ENCODE measurements around the gene RNF125. TPM values are rescaled to one million over a fixed set of nuclear protein-coding genes. Genes with fewer than 3 reads are reported as not detected.

RNF125 gene
- total and polyA plus RNA-seq, 12 donors, result 0.92 to 7.7 (median 2.8) TPM

DNA sequence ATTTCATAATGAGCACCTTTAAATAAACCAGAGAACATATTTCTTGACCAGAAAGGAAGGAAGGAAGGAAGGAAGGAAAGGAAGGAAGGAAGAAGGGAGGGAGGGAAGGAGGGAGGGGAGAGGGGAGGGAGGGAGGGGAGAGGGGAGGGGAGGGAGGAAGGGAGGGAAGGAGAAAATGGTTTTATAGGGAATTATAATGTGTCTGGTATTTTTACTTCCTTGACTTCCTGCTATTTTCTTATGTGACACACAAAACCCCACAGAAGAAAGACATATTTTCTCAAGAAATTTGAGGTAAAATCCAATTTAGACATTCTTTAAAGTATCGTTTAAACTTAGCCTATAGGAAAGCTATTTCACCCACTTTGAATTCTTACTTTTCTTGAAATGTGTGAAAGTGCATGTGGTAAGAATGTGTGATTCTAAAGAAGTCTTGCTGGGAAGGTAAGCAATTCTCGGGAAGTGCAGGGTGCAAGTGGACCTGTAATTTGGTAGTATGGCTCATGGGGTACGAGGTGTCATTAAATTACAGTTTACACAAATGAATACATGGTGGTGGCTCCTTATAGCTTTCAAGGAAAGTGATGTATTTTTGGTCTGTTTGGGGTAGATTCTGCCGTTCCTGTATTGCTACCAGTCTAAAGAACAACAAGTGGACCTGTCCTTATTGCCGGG, 18.0 kb downstream of the RNF125 start:
- no peaks in the 10 kb centered on the region for H3K27me3 ChIP-seq
- intact Hi-C loops (cut with DNase I), result no loop called here
- H3K27ac ChIP-seq, result no peak overlapping the region
- H3K36me3 ChIP-seq, result peaks cover 0 to 23% (median 0%) of the 10 kb centered on the region in 9 donors
- WGBS, 2 donors, result 91 to 95% methylated on average over 5 of the region's 5 CpGs
- TF ChIP-seq, protein P1, sequence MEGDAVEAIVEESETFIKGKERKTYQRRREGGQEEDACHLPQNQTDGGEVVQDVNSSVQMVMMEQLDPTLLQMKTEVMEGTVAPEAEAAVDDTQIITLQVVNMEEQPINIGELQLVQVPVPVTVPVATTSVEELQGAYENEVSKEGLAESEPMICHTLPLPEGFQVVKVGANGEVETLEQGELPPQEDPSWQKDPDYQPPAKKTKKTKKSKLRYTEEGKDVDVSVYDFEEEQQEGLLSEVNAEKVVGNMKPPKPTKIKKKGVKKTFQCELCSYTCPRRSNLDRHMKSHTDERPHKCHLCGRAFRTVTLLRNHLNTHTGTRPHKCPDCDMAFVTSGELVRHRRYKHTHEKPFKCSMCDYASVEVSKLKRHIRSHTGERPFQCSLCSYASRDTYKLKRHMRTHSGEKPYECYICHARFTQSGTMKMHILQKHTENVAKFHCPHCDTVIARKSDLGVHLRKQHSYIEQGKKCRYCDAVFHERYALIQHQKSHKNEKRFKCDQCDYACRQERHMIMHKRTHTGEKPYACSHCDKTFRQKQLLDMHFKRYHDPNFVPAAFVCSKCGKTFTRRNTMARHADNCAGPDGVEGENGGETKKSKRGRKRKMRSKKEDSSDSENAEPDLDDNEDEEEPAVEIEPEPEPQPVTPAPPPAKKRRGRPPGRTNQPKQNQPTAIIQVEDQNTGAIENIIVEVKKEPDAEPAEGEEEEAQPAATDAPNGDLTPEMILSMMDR (IDR thresholded peaks at IDR 0.05), result no peak
- H3K4me1 ChIP-seq, result peaks cover 0 to 32% (median 0%) of the 10 kb centered on the region in 9 donors
- ATAC-seq (no peak), DNase-seq (no peak)
- no peak overlapping the region for H3K4me3 ChIP-seq
- no peaks in the 10 kb centered on the region for H3K9me3 ChIP-seq

DNA sequence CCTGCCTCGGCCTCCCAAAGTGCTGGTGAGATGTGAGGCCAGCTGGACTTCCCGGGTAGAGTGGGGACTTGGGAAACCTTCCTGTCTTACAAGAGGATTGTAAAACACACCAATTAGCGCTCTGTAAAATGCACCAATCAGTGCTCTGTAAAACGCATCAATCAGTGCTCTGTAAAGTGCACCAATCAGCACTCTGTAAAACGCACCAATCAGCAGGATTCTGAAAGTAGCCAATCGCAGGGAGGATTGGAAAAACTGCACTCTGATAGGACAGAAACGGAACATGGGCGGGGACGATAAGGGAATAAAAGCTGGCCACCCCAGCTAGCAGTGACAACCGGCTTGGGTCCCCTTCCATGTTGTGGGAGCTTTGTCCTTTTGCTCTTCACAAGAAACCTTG, 19.0 kb downstream of the RNF125 start:
- Histone ChIP-seq H3K9me3 (no peaks in the 10 kb centered on the region), H3K27me3 (no peaks in the 10 kb centered on the region), H3K36me3 (peaks cover 0 to 29% (median 0%) of the 10 kb centered on the region in 9 donors), H3K4me1 (peaks cover 0 to 42% (median 0%) of the 10 kb centered on the region in 9 donors), H3K4me3 (no peak overlapping the region), H3K27ac (no peak overlapping the region)
- ATAC-seq (no peak), DNase-seq (no peak)
- TF ChIP-seq, protein P1 (IDR thresholded peaks at IDR 0.05), result no peak
- intact Hi-C loops (cut with DNase I), result no loop called here
- 97 to 99% methylated on average over 10 of the region's 10 CpGs for WGBS, 2 donors

DNA sequence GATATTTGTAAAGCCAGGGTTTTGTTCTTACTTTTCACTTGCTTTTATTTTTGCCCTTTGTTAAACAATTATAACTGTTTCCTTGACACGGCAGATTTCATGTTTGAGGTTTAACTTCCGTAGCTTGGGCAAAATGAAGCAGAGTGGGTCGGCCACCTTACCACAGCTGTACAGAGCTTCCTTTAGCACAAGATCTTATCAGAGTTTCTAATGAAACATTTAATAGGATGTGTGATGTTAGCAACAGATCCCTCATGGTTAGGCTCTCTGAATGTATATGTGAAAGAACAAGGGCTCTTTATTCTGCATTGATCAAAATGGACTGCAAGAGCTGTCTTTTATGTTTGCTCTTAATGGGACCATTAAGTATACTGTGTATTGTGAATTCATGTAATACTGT, 22.3 kb downstream of the RNF125 start:
- peak in 2 of 8 donors; percentile 17 to 29 for ATAC-seq
- no peaks in the 10 kb centered on the region for H3K27me3 ChIP-seq
- intact Hi-C loops (cut with DNase I), result loop anchor here in 1 of 10 donors (10.0 kb wide), 1 partner anchor 56 kb away; no protein-coding TSS in a partner anchor
- H3K27ac ChIP-seq, result peak overlapping the region in 2 of 10 donors; percentile 29 to 67
- no peak overlapping the region for H3K4me3 ChIP-seq
- H3K36me3 ChIP-seq, result peaks cover 0 to 51% (median 0%) of the 10 kb centered on the region in 9 donors
- TF ChIP-seq, protein P1 (IDR thresholded peaks at IDR 0.05), result no peak
- peaks cover 0 to 59% (median 0%) of the 10 kb centered on the region in 9 donors for H3K4me1 ChIP-seq
- no peak for DNase-seq
- 56 to 63% methylated on average over 3 of the region's 3 CpGs for WGBS, 2 donors
- no peaks in the 10 kb centered on the region for H3K9me3 ChIP-seq

DNA sequence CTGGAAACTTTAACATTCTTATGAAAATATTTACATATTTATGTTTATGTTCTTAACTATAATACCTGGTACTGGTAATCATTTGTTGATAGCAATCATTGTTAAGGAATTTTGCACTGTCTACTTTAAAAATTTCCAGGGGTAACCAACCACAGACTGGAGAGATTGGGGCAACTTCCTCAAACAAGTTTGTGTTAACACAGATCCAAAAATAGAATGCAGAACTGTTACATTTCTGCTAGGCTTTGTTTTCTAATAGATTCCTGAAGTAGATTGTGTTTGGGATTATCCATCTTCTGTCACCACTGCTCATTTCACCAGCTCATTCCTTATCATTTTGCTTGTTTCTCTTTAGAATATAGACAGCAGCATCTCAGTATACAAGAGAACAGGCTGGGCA, 23.7 kb downstream of the RNF125 start:
- ATAC-seq (no peak), DNase-seq (no peak)
- TF ChIP-seq, protein P1 (IDR thresholded peaks at IDR 0.05), result no peak
- peaks cover 0 to 55% (median 0%) of the 10 kb centered on the region in 9 donors for H3K4me1 ChIP-seq
- H3K36me3 ChIP-seq, result peaks cover 0 to 56% (median 0%) of the 10 kb centered on the region in 9 donors
- H3K27me3 ChIP-seq, result no peaks in the 10 kb centered on the region
- intact Hi-C loops (cut with DNase I), result loop anchor here in 1 of 10 donors (10.0 kb wide), 1 partner anchor 58 kb away; no protein-coding TSS in a partner anchor
- peak overlapping the region in 1 of 10 donors; percentile 11 for H3K4me3 ChIP-seq
- H3K9me3 ChIP-seq, result no peaks in the 10 kb centered on the region
- H3K27ac ChIP-seq, result peak overlapping the region in 1 of 10 donors; percentile 66

Data from heart right ventricle (tissue), 16 donors.